GM19328 (cell line): ENCODE measurements around the gene C10orf120.

Experiments used
- ATAC-seq: cut with Tn5 transposase; IDR thresholded peaks from one replicate; pipeline ENCODE4 v1.9.1; 2021; ENCODE audit warnings: mild to moderate bottlenecking, moderate library complexity; ENCODE audit not compliant: unreplicated experiment

C10orf120 gene

GRCh38 chr10:122703483-122704448, 4.1 kb upstream of the C10orf120 start:
- no peak for ATAC-seq

DNA sequence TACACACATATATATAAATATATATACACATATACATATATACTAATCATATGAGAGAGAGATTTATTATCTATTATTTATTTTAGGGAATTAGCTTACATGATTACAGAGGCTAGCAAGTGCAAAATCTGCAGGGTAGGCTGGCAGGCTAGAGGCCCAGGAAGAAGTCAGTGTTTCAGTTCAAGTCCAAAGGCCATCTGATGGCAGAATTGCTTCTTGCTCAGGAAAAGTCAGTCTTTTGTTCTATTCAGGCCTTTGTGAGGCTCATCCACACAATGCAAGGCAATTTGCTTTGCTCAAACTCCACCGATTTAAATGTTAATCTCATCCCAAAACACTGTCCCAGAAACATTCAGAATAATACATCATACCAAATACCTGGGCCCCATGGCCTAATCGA, 2.6 kb upstream of the C10orf120 start:
- no peak for ATAC-seq

DNA sequence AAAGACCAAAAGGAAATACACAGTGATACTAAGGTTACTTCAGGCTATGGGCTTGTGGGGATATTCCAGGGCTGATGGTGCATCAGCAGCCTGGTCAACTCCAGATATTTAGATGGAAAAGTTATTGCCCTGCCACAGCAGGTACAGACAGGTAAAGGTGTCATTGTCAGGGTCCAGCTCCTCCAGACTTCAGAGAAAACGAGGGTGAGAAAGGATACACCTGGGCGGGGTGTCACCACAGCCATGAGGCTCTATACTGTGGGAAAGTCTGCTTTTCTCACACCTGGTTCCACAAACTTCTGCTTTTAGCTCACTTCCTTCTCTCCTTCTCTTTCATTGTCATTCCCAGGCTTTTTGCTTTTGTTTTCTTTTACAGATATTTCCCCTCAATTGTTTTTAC, 2.0 kb upstream of the C10orf120 start:
- ATAC-seq, result no peak

- no peak for ATAC-seq
These were observed 3.0 kb downstream of the C10orf120 start for GRCh38 chr10:122696687-122697086.

DNA sequence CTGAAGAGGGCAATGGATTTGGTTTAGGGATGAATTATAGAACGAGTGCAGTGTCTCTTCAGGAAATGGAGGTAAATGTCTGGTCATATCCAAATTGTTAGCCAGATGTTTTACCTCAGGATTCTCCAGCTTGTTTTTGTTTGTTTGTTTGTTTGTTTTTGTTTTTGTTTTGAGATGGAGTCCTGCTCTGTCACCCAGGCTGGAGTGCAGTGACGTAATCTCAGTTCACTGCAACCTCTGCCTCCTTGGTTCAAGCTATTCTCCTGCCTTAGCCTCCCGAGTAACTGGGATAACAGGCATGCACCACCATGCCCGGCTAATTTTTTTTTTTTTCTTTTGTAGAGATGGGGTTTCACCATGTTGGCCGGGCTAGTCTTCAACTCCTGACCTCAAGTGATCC, 6.9 kb downstream of the C10orf120 start:
- no peak for ATAC-seq

DNA sequence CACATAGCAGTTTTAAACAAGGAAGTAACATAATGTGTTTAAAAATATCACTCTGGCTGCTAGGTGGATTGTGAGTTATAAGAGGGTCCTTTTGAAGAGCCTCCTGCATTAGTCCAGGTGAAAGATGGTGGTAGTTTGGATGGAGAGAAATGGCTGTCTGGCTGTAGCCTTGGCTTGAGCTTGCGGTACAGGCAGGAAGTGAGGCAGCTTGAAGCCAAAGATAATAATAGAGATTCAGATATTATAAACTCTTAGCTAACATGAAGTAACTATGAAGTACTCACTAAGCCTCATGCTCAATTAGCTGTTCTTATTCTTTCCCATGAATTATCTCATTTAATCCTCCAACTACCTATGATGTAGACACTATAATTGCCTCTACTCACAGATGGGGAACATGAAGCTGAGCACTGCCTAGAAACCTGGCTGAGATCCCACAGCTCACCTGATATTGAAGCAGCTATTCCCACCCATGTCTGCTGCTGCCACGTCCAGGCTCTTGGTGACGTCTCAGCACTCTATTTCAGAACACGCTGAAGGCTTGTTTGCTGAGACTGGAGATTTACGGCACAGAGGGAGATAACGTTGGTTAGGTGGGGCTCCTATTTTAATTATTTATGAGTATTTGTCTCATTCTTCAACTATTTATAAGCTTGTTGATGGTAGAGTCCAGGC, 10.4 kb downstream of the C10orf120 start:
- ATAC-seq, result no peak

- ATAC-seq, result no peak
These were observed 11.2 kb downstream of the C10orf120 start for GRCh38 chr10:122688293-122688989.

- no peak for ATAC-seq
These were observed 17.1 kb downstream of the C10orf120 start for GRCh38 chr10:122682522-122682921.

DNA sequence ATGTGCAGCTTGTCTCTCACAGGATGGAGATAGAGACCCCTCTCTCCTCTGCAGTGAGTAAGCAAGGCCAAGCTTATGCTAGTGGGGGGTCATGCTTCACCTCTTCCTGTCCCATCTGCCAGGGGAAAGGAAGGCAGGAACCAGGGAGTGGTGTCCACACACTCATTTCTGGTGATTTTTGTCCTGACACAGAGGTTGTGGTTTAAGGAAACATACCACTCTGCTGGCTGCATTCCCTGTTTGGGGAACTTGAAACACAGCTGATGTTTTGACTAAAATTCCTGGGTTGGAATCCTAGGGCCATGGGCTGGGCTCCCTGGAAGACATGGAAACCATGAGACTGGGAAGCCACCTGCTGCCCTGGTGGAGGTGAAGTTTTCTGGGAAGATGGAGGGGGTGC, 21.4 kb downstream of the C10orf120 start:
- ATAC-seq, result no peak

DNA sequence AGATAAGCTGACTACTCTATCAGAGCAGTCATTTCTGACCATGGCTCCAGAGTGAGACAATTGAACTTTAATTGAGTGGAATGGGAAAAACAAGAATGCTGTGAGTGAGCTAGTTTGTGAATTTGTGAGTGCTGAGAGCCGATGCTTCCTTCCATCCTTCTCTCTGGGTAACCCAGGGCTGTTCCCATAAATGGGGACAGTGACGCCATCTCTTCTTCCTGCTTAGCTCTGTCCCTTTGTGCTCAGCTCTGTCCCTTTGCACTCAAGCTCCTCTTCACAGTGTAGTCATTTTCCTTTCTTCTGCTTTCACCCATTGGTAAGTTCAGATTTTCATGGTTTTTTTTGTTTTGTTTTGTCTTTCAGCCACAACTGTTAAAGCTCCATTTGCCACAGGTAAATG, 24.4 kb downstream of the C10orf120 start:
- ATAC-seq, result no peak

DNA sequence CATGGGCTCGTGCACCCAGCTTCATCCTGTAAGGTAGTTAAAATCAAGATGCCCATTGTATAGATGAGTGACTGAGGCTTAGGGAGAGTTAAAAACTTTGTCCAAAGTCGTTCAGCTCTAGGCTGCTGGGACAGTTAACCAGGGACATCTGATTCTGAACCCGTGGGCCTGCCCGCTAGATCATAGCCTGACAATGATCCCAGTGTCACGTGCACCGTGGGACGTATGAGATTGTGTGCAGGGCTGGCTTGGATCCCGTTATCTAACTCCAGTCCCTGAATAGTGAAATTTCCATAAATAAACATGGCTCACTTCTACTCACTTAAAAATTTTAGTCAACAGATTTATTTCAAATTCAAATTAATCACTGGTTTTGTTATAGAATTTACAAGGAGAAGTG, 24.9 kb downstream of the C10orf120 start:
- no peak for ATAC-seq

DNA sequence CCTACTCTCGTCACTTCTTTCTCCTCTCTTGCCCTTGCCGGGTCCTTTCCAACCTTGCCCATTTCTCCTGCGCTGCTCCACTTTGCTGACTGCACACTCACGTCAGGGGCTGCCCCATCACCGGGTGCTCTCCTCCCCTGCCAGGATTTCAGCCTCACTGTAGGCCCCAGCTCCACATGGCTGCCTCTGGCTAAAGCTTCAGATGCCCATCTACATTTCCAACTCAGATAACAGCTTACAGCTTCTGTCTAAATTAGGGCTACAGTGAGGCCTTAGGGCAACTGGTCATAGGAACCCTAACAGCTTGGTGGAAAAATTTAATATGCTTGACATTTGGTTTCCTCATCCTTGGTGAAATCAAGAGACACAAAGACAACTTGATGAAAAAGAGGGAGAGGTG, 25.9 kb downstream of the C10orf120 start:
- no peak for ATAC-seq

DNA sequence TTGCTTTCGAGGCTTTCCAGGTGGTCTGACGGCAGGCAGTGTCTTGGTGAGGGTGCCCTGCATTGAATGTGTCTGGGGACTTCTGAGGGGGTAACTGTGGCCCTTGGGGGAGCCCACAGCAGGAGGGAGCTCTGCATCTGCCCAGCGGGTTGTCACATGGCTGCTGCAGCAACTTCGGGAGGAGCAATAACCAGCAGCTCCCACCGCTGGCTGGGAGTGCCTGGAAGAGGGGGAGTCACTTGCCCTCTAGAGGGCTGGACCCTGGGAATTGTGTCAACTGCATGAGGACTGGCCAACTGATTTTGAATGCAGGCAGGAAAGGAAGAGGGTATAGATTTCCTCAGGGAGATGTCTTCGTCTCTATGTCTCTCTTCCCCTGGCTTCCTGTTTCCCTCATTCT, 26.4 kb downstream of the C10orf120 start:
- no peak for ATAC-seq

- ATAC-seq, result no peak
These were observed 27.0 kb downstream of the C10orf120 start for GRCh38 chr10:122672655-122673054.

GRCh38 chr10:122671355-122671754, 28.3 kb downstream of the C10orf120 start:
- ATAC-seq, result no peak

DNA sequence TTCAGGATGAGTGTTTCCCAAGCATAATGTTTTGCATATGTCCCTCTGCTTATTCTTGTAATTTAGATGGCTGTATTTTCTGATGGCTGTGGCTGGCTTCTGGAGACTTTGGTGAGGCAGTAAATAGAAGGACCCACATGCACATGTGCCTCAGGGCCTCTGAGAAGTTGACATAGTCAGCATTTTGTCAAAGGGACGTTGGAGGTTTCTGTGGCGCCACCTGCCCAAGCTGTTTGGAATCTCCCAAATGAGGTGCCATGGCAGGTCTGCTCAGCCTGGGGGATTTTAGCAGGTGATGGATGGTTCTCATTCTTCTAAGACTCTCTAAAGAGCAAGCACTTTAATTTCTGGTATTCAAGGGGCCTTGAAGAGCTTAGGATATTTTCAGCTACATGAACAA, 29.8 kb downstream of the C10orf120 start:
- ATAC-seq, result no peak

DNA sequence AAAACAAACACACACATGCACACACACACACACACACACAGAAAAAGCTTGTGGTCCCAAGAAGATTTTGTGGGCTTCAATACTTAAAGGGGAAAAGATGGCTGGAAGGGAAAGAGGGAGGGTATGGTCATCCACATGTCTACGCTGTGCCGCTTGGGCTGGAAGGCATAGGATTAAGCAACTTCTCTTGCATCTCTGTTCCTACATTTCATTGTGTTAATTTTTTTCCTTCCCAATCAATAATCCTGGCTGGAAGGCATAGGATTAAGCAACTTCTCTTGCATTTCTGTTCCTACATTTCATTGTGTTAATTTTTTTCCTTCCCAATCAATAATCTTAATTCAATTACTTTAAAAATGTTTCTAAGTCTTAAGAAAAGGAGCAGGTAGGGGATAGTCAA, 30.6 kb downstream of the C10orf120 start:
- no peak for ATAC-seq

- no peak for ATAC-seq
These were observed 33.7 kb downstream of the C10orf120 start for GRCh38 chr10:122665946-122666345.

GRCh38 chr10:122665329-122665860, 34.3 kb downstream of the C10orf120 start:
- ATAC-seq, result no peak

DNA sequence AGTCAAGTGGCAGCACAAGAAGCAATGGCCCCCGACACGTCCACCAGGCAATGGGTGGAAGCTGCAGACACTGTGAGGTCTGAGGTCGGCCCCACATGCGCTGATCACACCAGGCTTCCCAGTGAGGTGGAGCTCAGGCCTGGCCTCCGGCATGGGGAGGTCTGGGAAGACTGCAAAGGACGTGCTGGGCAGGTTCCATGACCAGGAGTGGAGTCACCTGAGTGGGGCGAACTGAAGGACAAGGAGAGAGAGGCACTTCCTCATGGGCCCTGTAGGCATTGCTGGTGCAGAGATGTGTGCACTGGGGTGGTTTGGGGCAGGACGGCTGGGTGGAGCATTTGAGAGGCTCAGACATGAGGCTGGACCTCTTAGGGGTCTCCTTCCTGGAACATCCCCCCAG, 35.1 kb downstream of the C10orf120 start:
- no peak for ATAC-seq

- ATAC-seq, result no peak
These were observed 36.0 kb downstream of the C10orf120 start for GRCh38 chr10:122663516-122664130.
